ENCODE data around the gene TMEM107.
A peak's percentile ranks its signal among the peaks of the same experiment; 100 is the strongest.

DNA sequence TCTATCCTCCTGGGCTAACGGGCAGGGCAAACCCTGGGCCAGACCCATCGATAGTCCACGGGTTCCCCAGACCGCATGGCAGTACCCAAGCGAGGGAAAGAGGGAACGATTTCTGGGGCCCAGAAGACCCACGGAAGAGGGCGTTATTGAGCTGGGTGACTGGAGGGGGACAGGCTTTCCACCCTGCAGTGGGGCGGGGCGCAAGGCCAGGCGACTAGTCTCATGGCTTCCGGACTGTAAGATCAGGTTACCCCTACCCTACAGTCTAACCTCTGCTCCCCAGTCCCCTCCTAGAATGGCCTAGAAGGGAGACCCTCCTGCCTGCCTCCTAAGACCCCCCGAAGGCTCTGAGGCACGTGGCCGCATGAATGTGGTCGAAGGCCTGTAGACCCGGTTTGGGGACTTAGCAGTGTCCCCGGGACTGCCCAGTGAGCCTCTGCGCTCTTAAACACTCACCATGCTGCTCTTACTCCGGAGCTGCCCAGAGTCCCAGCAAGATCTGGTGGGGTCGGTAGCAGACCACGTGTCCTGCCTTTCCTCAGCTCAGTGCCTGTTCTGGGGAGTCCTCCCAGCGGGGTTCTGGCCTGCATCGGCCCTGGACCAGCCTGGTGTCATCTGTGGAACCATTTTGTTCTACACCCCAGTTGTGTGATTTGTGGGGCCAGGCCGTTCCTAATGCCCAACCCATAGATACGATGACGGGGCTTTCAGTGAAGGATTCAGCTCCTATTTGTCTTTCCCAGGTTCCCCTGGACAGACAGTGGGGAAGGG is 47.4 kb upstream of the TMEM107 start:
- TF ChIP-seq, protein P1, sequence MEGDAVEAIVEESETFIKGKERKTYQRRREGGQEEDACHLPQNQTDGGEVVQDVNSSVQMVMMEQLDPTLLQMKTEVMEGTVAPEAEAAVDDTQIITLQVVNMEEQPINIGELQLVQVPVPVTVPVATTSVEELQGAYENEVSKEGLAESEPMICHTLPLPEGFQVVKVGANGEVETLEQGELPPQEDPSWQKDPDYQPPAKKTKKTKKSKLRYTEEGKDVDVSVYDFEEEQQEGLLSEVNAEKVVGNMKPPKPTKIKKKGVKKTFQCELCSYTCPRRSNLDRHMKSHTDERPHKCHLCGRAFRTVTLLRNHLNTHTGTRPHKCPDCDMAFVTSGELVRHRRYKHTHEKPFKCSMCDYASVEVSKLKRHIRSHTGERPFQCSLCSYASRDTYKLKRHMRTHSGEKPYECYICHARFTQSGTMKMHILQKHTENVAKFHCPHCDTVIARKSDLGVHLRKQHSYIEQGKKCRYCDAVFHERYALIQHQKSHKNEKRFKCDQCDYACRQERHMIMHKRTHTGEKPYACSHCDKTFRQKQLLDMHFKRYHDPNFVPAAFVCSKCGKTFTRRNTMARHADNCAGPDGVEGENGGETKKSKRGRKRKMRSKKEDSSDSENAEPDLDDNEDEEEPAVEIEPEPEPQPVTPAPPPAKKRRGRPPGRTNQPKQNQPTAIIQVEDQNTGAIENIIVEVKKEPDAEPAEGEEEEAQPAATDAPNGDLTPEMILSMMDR (IDR thresholded peaks at IDR 0.05): peak in 2 of 3 experiments; percentile 18 to 32
- no peak for TF ChIP-seq EP300 (IDR thresholded peaks at IDR 0.05)
- no peak for TF ChIP-seq POLR2AphosphoS5 (IDR thresholded peaks at IDR 0.05)
- TF ChIP-seq POLR2A (IDR thresholded peaks at IDR 0.05; ENCODE audit: low read depth): no peak

Data from esophagus muscularis mucosa (tissue), 4 donors.